HG02588 (cell line): ENCODE data around the gene CAPN1.

ENCODE experiments used
- ATAC-seq: cut with Tn5 transposase; IDR thresholded peaks from one replicate; pipeline ENCODE4 v1.9.1; 2021; ENCODE audit warnings: mild to moderate bottlenecking, moderate library complexity; ENCODE audit not compliant: unreplicated experiment

CAPN1 gene

DNA sequence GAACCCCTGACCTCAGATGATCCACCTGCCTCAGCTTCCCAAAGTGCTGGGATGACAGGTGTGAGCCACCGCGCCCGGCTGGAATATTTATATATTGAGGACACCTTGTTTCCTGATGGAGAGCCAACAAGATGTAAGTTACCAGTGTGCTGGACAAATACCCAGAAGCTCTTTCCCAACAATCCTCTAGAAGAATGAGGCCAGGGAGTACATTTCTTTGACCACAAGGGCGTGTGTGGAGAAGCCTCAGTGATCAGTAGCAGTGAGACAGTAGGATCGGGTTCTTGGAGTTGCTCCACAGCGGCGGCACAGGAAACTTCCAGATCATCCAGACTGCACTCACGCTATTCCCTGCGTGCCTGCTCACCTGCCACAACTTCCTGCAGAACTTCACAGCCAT is 69.7 kb downstream of the CAPN1 start:
- ATAC-seq: no peak

DNA sequence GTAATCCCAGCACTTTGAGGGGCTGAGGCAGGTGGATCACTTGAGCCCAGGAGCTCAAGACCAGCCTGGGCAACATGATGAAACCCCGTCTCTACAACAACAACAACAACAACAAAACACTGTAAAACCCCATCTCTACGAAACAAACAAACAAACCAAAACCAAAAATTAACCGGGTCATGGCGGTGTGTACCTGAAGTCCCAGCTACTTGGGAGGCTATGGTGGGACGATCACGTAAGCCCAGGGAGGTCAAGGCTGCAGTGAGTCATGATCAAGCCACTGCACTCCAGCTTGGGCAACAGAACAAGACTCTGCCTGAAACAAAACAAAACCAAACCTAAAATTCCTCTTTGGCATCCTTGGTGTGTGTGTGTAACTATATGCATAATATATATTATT is 73.0 kb downstream of the CAPN1 start:
- no peak for ATAC-seq

DNA sequence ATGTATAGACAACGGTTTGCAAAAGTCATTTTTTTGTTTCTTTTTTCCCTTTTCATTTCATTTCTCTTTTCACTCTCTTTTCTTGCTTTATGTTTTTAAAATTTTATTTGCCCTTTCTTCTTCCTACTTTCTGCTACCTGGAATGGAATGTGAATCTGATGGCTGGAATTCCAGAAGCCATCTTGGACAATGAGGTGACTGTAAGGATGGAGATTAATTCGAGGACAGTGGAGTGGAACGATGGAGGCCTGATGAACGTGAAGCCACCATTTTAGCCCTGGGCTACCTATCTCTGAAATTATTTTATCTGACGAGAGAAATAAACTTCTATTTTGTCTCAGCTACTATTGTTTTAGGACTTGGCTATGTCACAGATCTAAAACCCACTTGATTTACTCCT is 77.3 kb downstream of the CAPN1 start:
- no peak for ATAC-seq

- no peak for ATAC-seq
Observed at GRCh38 chr11:65260302-65260701, 78.6 kb downstream of the CAPN1 start.

DNA sequence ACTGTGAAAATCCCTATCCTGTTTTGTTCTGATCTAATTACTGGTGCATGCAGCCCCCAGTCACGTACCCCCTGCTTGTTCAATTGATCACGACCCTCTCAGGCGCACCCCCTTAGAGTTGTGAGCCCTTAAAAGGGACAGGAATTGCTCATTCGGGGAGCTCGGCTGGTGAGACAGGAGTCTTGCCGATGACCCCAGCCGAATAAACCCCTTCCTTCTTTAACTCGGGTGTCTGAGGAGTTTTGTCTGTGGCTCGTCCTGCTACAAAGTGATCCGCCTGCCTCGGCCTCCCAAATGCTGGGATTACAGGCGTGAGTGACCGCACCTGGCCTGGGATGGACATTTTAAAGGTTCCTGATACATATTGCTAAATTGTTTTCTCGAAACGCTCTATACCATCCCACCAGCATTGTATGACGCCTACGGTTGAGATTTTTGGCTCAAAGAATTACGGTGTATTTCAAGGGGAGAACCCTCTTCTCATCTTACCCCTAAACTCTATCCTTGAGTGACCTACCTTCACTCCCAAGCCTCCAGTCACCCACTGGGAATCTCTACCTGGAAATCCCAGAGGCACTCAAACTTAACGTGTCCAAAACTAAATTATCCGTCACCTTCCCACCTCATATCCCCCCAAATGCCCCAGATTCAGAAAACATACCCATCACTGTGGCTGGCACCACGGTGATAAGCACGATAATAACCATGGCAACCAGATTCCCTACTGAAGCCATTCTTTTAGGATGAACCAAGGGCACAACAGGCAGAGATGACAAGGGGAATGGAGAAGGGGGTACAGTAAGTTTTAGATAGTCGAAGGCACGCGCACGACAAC is 79.2 kb downstream of the CAPN1 start:
- no peak for ATAC-seq
